A549 (cell line): ENCODE measurements around the gene ARHGAP12. TPM values are rescaled to one million over a fixed set of nuclear protein-coding genes. Genes with fewer than 3 reads are reported as not detected.

Experiments used
- ATAC-seq, 2 experiments: fragments of 200-7000 bp in 1 of 2; fragments of >200 bp in 1 of 2; cut with Nextera tagmentation in 1 of 2; cut with Tn5 transposase in 1 of 2; 3 replicates each; pipeline versions ENCODE4 v1.8.0 to v1.9.1; 2018 to 2020; ENCODE audit warnings: mild to moderate bottlenecking in 1 of 2, moderate library complexity in 1 of 2
- CTCF ChIA-PET: fragments of 300-600 bp; sonication (Branson Sonifier 250); formaldehyde crosslinking; extraction: SDS; loops from one replicate; lab custom pipeline; 2021; ENCODE audit warnings: antibody characterized with exemption, inconsistent platforms; lab: Yijun Ruan, JAX
- POLR2A ChIA-PET: fragments of 350-600 bp; formaldehyde crosslinking; extraction: SDS; loops from one replicate; lab custom pipeline; 2021; ENCODE audit warnings: antibody characterized with exemption, inconsistent platforms; lab: Yijun Ruan, JAX
- DNase-seq, 2 experiments: peaks; one replicate each; pipeline versions ENCODE4 v3.0.0 to v3.0.0-alpha.2; 2011 to 2016; ENCODE audit warnings: low read depth in 1 of 2, low spot score in 1 of 2
- FAIRE-seq: peaks from 2 replicates; lab custom pipeline; 2011; peaks lifted over from hg19 to GRCh38; lab: Jason Lieb, UNC
- H3K27ac ChIP-seq, 2 experiments: fragments of >200 bp; sonication (Bioruptor Twin); formaldehyde crosslinking; 3 replicates each; pipeline ENCODE4 v1.5.1; 2016 to 2017
- H3K4me1 ChIP-seq: fragments of >200 bp; sonication (Bioruptor Twin); formaldehyde crosslinking; 3 replicates; pipeline ENCODE4 v1.6.1; 2016
- H3K4me2 ChIP-seq: fragments of >200 bp; sonication (Bioruptor Twin); formaldehyde crosslinking; 3 replicates; pipeline ENCODE4 v1.6.1; 2016
- H3K4me3 ChIP-seq: fragments of >200 bp; sonication (Bioruptor Twin); formaldehyde crosslinking; 3 replicates; pipeline ENCODE4 v1.5.1; 2016
- H3K9me3 ChIP-seq: fragments of >200 bp; sonication (Bioruptor Twin); formaldehyde crosslinking; 3 replicates; pipeline ENCODE4 v1.6.1; 2016
- BHLHE40 ChIP-seq: IDR thresholded peaks from 2 replicates; pipeline ENCODE4 v1.6.1; 2012; ENCODE audit warnings: low read depth, low read length, inconsistent platforms
- CBX2 ChIP-seq: fragments of 200-600 bp; sonication (generic); IDR thresholded peaks from 2 replicates; pipeline ENCODE4 v1.6.1; 2016; ENCODE audit warnings: low read depth, mild to moderate bottlenecking, borderline replicate concordance
- CBX8 ChIP-seq: fragments of 200-600 bp; sonication (generic); IDR thresholded peaks from 2 replicates; pipeline ENCODE4 v1.6.1; 2016
- CEBPB ChIP-seq, 2 experiments: fragments of >200 bp in 1 of 2; sonication (Bioruptor Twin) in 1 of 2; formaldehyde crosslinking in 1 of 2; IDR thresholded peaks; 2 replicates each; pipeline ENCODE4 v1.6.1; 2012 to 2016
- CHD2 ChIP-seq: fragments of 150-350 bp; IDR thresholded peaks from 2 replicates; pipeline ENCODE4 v1.6.1; 2014; ENCODE audit warnings: low read length; ENCODE audit not compliant: partially characterized antibody
- CHD4 ChIP-seq: fragments of 200-600 bp; sonication (generic); IDR thresholded peaks from 2 replicates; pipeline ENCODE4 v1.6.1; 2016; ENCODE audit warnings: antibody characterized with exemption, mild to moderate bottlenecking, borderline replicate concordance
- EHMT2 ChIP-seq: fragments of 200-600 bp; sonication (generic); IDR thresholded peaks from 2 replicates; pipeline ENCODE4 v1.6.1; 2016; ENCODE audit warnings: antibody characterized with exemption, low read depth, mild to moderate bottlenecking, moderate library complexity
- EP300 ChIP-seq, 2 experiments: fragments of >200 bp; sonication (Bioruptor Twin); formaldehyde crosslinking; IDR thresholded peaks; 2 replicates in 1 of 2; 3 replicates in 1 of 2; pipeline ENCODE4 v1.6.1; 2016 to 2017
- FOSB ChIP-seq: fragments of 250-450 bp; sonication (Bioruptor Pico); IDR thresholded peaks from 2 replicates; pipeline ENCODE4 v1.5.0; 2020; ENCODE audit warnings: mild to moderate bottlenecking, moderate library complexity
- FOXS1 ChIP-seq: fragments of 250-450 bp; sonication (Bioruptor Pico); IDR thresholded peaks from 2 replicates; pipeline ENCODE4 v1.5.0; 2020; ENCODE audit warnings: mild to moderate bottlenecking, moderate library complexity
- GATA3 ChIP-seq: IDR thresholded peaks from 2 replicates; pipeline ENCODE4 v1.6.1; 2012; ENCODE audit warnings: borderline replicate concordance
- HDAC2 ChIP-seq: fragments of 200-600 bp; sonication (generic); IDR thresholded peaks from 2 replicates; pipeline ENCODE4 v1.6.1; 2016
- HOXA7 ChIP-seq: fragments of 250-450 bp; sonication (Bioruptor Pico); IDR thresholded peaks from 2 replicates; pipeline ENCODE4 v1.5.0; 2020; ENCODE audit warnings: mild to moderate bottlenecking, moderate library complexity
- JUNB ChIP-seq: fragments of >200 bp; sonication (Bioruptor Twin); formaldehyde crosslinking; IDR thresholded peaks from 2 replicates; pipeline ENCODE4 v1.6.1; 2016
- KDM5A ChIP-seq: fragments of 200-600 bp; sonication (generic); IDR thresholded peaks from 2 replicates; pipeline ENCODE4 v1.6.1; 2016; ENCODE audit warnings: antibody characterized with exemption, mild to moderate bottlenecking
- MAZ ChIP-seq: fragments of 150-350 bp; IDR thresholded peaks from 2 replicates; pipeline ENCODE4 v1.6.1; 2014; ENCODE audit warnings: antibody characterized with exemption, low read depth, low read length, borderline replicate concordance
- MYC ChIP-seq: IDR thresholded peaks from 2 replicates; pipeline ENCODE4 v1.6.1; 2012; ENCODE audit warnings: mild to moderate bottlenecking, inconsistent platforms, low read length, improper control_type of control experiment, borderline replicate concordance
- NPAS2 ChIP-seq: fragments of 250-450 bp; sonication (Bioruptor Pico); IDR thresholded peaks from 2 replicates; pipeline ENCODE4 v1.8.0; 2022; ENCODE audit warnings: mild to moderate bottlenecking, moderate library complexity, borderline replicate concordance
- NR3C1 ChIP-seq: fragments of >200 bp; sonication (Bioruptor Twin); formaldehyde crosslinking; IDR thresholded peaks from 3 replicates; pipeline ENCODE4 v1.6.1; 2017
- PHF8 ChIP-seq: fragments of 200-600 bp; sonication (generic); IDR thresholded peaks from 2 replicates; pipeline ENCODE4 v1.6.1; 2016; ENCODE audit warnings: low read depth, mild to moderate bottlenecking, antibody characterized with exemption, moderate library complexity, borderline replicate concordance
- POLR2A ChIP-seq: IDR thresholded peaks from 2 replicates; pipeline ENCODE4 v1.6.1; 2012; ENCODE audit warnings: mild to moderate bottlenecking, low read length
- RAD21 ChIP-seq, 2 experiments: fragments of >200 bp in 1 of 2; sonication (Bioruptor Twin) in 1 of 2; formaldehyde crosslinking in 1 of 2; IDR thresholded peaks in 1 of 2; conservative IDR thresholded peaks in 1 of 2; 2 replicates in 1 of 2; 3 replicates in 1 of 2; pipeline ENCODE4 v1.6.1; 2012 to 2018; ENCODE audit warnings: inconsistent platforms in 1 of 2
- RCOR1 ChIP-seq: fragments of 150-350 bp; IDR thresholded peaks from 2 replicates; pipeline ENCODE4 v1.6.1; 2014; ENCODE audit warnings: antibody characterized with exemption, low read length, low read depth
- RNF2 ChIP-seq: fragments of 200-600 bp; sonication (generic); IDR thresholded peaks from 2 replicates; pipeline ENCODE4 v1.6.1; 2016; ENCODE audit warnings: low read depth, mild to moderate bottlenecking, antibody characterized with exemption, moderate library complexity, borderline replicate concordance
- SMC3 ChIP-seq: fragments of >200 bp; sonication (Bioruptor Twin); formaldehyde crosslinking; IDR thresholded peaks from 3 replicates; pipeline ENCODE4 v1.6.1; 2018; ENCODE audit warnings: inconsistent platforms
- SREBF2 ChIP-seq: fragments of 450-650 bp; IDR thresholded peaks from 2 replicates; pipeline ENCODE4 v1.6.1; 2014; ENCODE audit warnings: mild to moderate bottlenecking, moderate library complexity
- TFCP2L1 ChIP-seq: fragments of 250-450 bp; sonication (Bioruptor Pico); IDR thresholded peaks from 2 replicates; pipeline ENCODE4 v1.5.0; 2021; ENCODE audit warnings: mild to moderate bottlenecking
- TP53 ChIP-seq: fragments of 250-450 bp; sonication (Bioruptor Pico); IDR thresholded peaks from 2 replicates; pipeline ENCODE4 v1.5.0; 2021; ENCODE audit warnings: mild to moderate bottlenecking, moderate library complexity
- ZFP36 ChIP-seq: fragments of 450-650 bp; IDR thresholded peaks from 2 replicates; pipeline ENCODE4 v1.6.1; 2014; ENCODE audit warnings: borderline replicate concordance; ENCODE audit not compliant: partially characterized antibody
- ZNF302 ChIP-seq: fragments of 250-450 bp; sonication (Bioruptor Pico); IDR thresholded peaks from 2 replicates; pipeline ENCODE4 v1.9.0; 2021; ENCODE audit warnings: inconsistent platforms, mild to moderate bottlenecking, moderate library complexity
- ZSCAN20 ChIP-seq: fragments of 250-450 bp; sonication (Bioruptor Pico); IDR thresholded peaks from 2 replicates; pipeline ENCODE4 v1.8.0; 2022; ENCODE audit warnings: mild to moderate bottlenecking, moderate library complexity
- WGBS: methylation state at CpG from one replicate; pipeline ENCODE4 v1.1.6; 2017; ENCODE audit errors: missing lambda C conversion rate; 5-methylcytosine and 5-hydroxymethylcytosine counted together
- polyA plus RNA-seq, 4 experiments: library from polyadenylated mRNA; depleted of rRNA in 3 of 4; stranded (reverse); fragments of >200 nt; fragmentation: RNase III in 1 of 4; extraction: RNeasy Plus Mini Kit Qiagen cat#74134 plus additional on column Dnase treatment in 1 of 4; gene quantifications; 2 replicates in 3 of 4; 3 replicates in 1 of 4; pipeline ENCODE4 v1.2.3, GENCODE V29; 2011 to 2017
- TF ChIP-seq, protein P1 (sequence below): IDR thresholded peaks from 2 replicates; pipeline ENCODE4 v1.6.1; 2012
- TF ChIP-seq, protein P2 (sequence below): IDR thresholded peaks from 2 replicates; pipeline ENCODE4 v1.6.1; 2012
- TF ChIP-seq, protein P3 (sequence below): fragments of >200 bp; sonication (Bioruptor Twin); formaldehyde crosslinking; IDR thresholded peaks from 3 replicates; pipeline ENCODE4 v1.5.1; 2016

ARHGAP12 gene
- polyA plus RNA-seq, 2 of the 4 experiments (the other 2 are of a cell fraction): 22.1 to 49.3 TPM

DNA sequence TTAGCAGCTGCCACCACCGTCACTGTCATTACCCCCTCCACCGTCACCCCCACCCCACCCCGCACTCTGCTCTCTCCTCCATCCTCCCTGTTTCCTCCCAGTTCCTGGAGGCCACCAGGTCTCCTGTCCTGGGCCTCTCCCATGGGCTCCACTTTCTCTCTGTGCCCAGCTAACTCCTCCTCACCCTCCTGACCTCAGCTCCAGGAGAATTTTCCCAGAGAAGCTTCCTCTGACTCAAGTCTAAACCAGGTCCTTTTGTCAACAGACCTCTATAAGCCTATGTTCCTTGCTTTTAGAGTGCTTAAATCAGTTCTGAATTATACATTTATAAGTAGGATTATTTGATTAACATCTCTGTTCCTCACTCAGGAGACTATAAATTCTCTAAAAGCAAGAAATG lies 150.0 kb downstream of the ARHGAP12 start:
- 90% methylated on average over 3 of the region's 3 CpGs for WGBS
- TF ChIP-seq ZNF302 (CRISPR knock-in tag): no peak
- no peak for TF ChIP-seq NPAS2 (CRISPR knock-in tag)
- TF ChIP-seq, protein P1, sequence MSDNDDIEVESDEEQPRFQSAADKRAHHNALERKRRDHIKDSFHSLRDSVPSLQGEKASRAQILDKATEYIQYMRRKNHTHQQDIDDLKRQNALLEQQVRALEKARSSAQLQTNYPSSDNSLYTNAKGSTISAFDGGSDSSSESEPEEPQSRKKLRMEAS: no peak
- TF ChIP-seq CHD4: no peak
- TF ChIP-seq MAZ: no peak
- no peak for TF ChIP-seq HOXA7 (CRISPR knock-in tag)
- TF ChIP-seq CHD2: no peak
- TF ChIP-seq ZFP36: no peak
- TF ChIP-seq SMC3: no peak
- TF ChIP-seq MYC: no peak
- no peak for TF ChIP-seq NR3C1
- no peak for TF ChIP-seq RAD21 (conservative IDR thresholded peaks at IDR 0.05 in 1 of 2, IDR thresholded peaks at IDR 0.05 in 1 of 2)
- TF ChIP-seq CBX2: no peak
- no peak for TF ChIP-seq FOXS1 (CRISPR knock-in tag)
- TF ChIP-seq EP300 (IDR thresholded peaks at IDR 0.05): no peak
- no peak for TF ChIP-seq RCOR1
- TF ChIP-seq KDM5A: no peak
- TF ChIP-seq CBX8: no peak
- TF ChIP-seq TFCP2L1: no peak
- TF ChIP-seq CEBPB (IDR thresholded peaks at IDR 0.05): no peak
- POLR2A ChIA-PET: no interaction called here
- H3K4me1 ChIP-seq: no peaks in the 10 kb centered on the region
- no peak overlapping the region for H3K27ac ChIP-seq
- no peak overlapping the region for H3K4me3 ChIP-seq
- no peaks in the 10 kb centered on the region; the same call in 2 of the 3 replicates for H3K9me3 ChIP-seq
- H3K4me2 ChIP-seq: no peak overlapping the region
- CTCF ChIA-PET: interaction anchor here (0.6 to 4.3 kb wide), 4 partner anchors 9 to 1026 kb away, joined by 3 to 17 read pairs (median 4); no protein-coding TSS in a partner anchor
- DNase-seq (no peak), ATAC-seq (no peak), FAIRE-seq (no peak)

DNA sequence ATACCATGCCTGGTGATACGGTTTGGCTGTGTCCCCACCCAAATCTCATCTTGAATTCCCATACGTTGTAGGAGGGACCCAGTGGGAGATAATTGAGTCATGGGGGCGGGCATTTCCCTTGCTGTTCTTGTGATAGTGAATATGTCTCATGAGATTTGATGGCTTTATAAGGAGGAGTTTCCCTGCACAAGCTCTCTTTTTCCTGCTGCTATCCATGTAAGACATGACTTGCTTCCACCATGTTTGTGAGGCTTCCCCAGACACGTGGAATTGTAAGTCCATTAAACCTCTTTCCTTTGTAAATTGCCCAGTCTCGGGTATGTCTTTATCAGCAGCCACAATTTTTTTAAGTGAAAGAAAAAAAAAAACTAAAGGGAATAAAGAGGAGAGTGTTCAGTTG lies 152.5 kb downstream of the ARHGAP12 start:
- ATAC-seq (no peak), FAIRE-seq (no peak), DNase-seq (no peak)
- H3K4me1 ChIP-seq: no peaks in the 10 kb centered on the region
- H3K27ac ChIP-seq: no peak overlapping the region
- no peaks in the 10 kb centered on the region; the same call in 2 of the 3 replicates for H3K9me3 ChIP-seq
- no peak overlapping the region for H3K4me2 ChIP-seq
- H3K4me3 ChIP-seq: no peak overlapping the region
- POLR2A ChIA-PET: interaction anchor here (0.6 kb wide), 1 partner anchor 16 kb away, joined by 3 read pairs; no protein-coding TSS in a partner anchor
- TF ChIP-seq HDAC2 (no peak), EHMT2 (no peak), ZSCAN20 (CRISPR knock-in tag) (no peak), MAZ (no peak), RCOR1 (no peak), POLR2A (no peak)
- TF ChIP-seq, protein P2, sequence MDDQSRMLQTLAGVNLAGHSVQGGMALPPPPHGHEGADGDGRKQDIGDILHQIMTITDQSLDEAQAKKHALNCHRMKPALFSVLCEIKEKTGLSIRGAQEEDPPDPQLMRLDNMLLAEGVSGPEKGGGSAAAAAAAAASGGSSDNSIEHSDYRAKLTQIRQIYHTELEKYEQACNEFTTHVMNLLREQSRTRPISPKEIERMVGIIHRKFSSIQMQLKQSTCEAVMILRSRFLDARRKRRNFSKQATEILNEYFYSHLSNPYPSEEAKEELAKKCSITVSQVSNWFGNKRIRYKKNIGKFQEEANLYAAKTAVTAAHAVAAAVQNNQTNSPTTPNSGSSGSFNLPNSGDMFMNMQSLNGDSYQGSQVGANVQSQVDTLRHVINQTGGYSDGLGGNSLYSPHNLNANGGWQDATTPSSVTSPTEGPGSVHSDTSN: no peak
- CTCF ChIA-PET: no interaction called here
- WGBS: 56% methylated on average over 5 of the region's 5 CpGs

DNA sequence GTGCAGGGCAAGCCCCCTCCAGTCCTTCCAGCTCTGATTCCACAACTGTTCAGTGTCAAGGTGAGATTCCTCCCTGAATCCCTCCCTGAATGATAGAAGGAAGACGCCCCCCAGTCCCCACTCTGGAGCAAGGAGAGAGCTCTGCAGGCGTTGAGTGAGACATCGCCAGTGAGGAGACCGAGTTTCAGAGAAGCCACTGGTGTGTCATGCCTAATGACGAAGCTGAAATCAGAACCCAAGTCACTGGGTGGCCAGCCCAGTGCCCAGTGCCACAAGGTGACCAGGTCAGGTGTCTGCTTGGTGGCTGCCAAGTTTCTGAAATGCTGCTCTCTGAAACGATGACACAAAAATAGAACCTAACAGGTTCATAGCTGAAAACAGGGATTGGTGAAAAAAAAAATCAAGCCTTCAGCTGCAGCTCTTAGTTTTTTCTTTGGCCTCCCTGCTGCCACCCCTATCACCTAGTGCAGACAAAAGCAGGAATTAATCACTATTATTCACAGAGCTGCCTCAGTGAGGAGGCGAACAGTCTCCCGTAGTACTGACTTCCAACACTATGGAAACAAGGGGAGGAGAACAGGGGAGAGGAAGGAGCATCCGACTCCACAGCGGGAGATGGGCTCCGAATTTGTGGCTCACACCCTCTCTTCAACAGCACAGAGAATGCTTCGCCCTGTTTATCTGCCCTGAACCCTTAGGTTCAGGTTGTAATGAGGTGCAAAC lies 153.5 kb downstream of the ARHGAP12 start:
- 76% methylated on average over 12 of the region's 12 CpGs for WGBS
- Histone ChIP-seq H3K4me1 (no peaks in the 10 kb centered on the region), H3K4me2 (no peak overlapping the region), H3K4me3 (no peak overlapping the region), H3K9me3 (no peaks in the 10 kb centered on the region; the same call in 2 of the 3 replicates), H3K27ac (no peak overlapping the region)
- ChIA-PET CTCF (interaction anchor here (1.1 to 1.5 kb wide), 3 partner anchors 9 to 963 kb away, joined by 3 read pairs; no protein-coding TSS in a partner anchor), POLR2A (no interaction called here)
- ATAC-seq: no peak
- no peak for DNase-seq
- no peak for FAIRE-seq
- TF ChIP-seq CHD4 (no peak), SREBF2 (no peak), HOXA7 (CRISPR knock-in tag) (no peak), JUNB (no peak), TP53 (CRISPR knock-in tag) (no peak), BHLHE40 (no peak), PHF8 (no peak), GATA3 (no peak), FOSB (CRISPR knock-in tag) (no peak), MYC (no peak), RNF2 (no peak), CBX8 (no peak)
- TF ChIP-seq, protein P3, sequence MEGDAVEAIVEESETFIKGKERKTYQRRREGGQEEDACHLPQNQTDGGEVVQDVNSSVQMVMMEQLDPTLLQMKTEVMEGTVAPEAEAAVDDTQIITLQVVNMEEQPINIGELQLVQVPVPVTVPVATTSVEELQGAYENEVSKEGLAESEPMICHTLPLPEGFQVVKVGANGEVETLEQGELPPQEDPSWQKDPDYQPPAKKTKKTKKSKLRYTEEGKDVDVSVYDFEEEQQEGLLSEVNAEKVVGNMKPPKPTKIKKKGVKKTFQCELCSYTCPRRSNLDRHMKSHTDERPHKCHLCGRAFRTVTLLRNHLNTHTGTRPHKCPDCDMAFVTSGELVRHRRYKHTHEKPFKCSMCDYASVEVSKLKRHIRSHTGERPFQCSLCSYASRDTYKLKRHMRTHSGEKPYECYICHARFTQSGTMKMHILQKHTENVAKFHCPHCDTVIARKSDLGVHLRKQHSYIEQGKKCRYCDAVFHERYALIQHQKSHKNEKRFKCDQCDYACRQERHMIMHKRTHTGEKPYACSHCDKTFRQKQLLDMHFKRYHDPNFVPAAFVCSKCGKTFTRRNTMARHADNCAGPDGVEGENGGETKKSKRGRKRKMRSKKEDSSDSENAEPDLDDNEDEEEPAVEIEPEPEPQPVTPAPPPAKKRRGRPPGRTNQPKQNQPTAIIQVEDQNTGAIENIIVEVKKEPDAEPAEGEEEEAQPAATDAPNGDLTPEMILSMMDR: no peak
